Upper lobe of right lung (tissue), 1 donor: ENCODE data around the gene MAP7D2. TPM values are rescaled to one million over a fixed set of nuclear protein-coding genes. Genes with fewer than 3 reads are reported as not detected.
A peak's percentile ranks its signal among the peaks of the same experiment; 100 is the strongest.

ENCODE experiments used
- ATAC-seq: fragments of 200-7000 bp; cut with Tn5 transposase; one replicate; pipeline ENCODE4 v1.9.1; 2020; ENCODE audit warnings: mild to moderate bottlenecking, moderate library complexity
- DNase-seq: peaks from one replicate; pipeline ENCODE4 v3.0.0-alpha.2; 2020
- H3K27ac ChIP-seq: fragments of 200-600 bp; one replicate; pipeline ENCODE4 v1.8.0; 2022
- H3K27me3 ChIP-seq: fragments of 200-600 bp; one replicate; pipeline ENCODE4 v1.8.0; 2022; ENCODE audit warnings: mild to moderate bottlenecking
- H3K36me3 ChIP-seq: fragments of 200-600 bp; one replicate; pipeline ENCODE4 v1.8.0; 2022
- H3K4me1 ChIP-seq: fragments of 200-600 bp; one replicate; pipeline ENCODE4 v1.8.0; 2022
- H3K4me3 ChIP-seq: fragments of 200-600 bp; one replicate; pipeline ENCODE4 v1.8.0; 2022; ENCODE audit warnings: mild to moderate bottlenecking
- H3K9me3 ChIP-seq: fragments of 200-600 bp; one replicate; pipeline ENCODE4 v1.8.0; 2022
- intact Hi-C: fragments of 100-400 bp; cut with DNase I; formaldehyde crosslinking; loops from one replicate; pipeline ENCODE4 v1.11.0; 2022
- total RNA-seq: library from RNA; stranded (reverse); fragmentation: NEBNext Ultra II Directional; extraction: Animal tissue kit (Norgen Biotek cat#: 25700); gene quantifications from one replicate; pipeline ENCODE4 v1.2.1, GENCODE V29; 2021
- TF ChIP-seq, protein P1 (sequence below): fragments of 200-600 bp; IDR thresholded peaks from one replicate; pipeline ENCODE4 v1.8.0; 2022; ENCODE audit warnings: antibody characterized with exemption
- donor health status: DM: no; HTN: yes; CAD: no; lungs with severe emphysema.

MAP7D2 gene
- total RNA-seq, 1 donor from 2014 or later: 0.26 TPM

DNA sequence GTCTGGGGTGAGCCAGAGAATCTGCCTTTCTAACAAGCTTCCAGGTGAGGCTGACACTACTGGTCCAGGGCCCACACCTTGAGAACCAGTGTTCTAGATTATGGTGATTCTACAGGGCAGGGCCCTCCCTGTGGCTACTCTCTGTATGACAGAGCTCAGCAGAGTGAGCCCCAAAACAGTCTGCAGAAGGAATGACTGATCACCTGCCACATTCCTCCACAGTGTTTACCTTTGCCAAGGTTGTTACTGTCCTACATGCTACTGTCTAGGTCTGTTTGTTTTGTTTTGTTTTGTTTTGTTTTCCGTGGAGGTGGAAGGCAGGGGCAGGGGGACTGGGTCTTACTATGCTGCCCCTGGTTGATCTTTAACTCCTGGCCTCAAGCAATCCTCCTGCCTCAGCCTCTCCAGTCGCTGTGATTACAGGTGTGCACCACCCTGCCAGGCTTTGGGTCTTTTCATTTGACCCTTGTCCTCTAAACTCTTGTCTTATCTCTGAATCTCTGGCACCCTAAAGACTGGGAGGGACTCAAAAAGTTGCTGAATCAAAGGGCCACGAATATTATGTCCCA is 45.1 kb downstream of the MAP7D2 start:
- peaks cover 3% of the 10 kb centered on the region for H3K4me1 ChIP-seq
- no peaks in the 10 kb centered on the region for H3K27me3 ChIP-seq
- no peaks in the 10 kb centered on the region for H3K9me3 ChIP-seq
- no peak for DNase-seq
- TF ChIP-seq, protein P1, sequence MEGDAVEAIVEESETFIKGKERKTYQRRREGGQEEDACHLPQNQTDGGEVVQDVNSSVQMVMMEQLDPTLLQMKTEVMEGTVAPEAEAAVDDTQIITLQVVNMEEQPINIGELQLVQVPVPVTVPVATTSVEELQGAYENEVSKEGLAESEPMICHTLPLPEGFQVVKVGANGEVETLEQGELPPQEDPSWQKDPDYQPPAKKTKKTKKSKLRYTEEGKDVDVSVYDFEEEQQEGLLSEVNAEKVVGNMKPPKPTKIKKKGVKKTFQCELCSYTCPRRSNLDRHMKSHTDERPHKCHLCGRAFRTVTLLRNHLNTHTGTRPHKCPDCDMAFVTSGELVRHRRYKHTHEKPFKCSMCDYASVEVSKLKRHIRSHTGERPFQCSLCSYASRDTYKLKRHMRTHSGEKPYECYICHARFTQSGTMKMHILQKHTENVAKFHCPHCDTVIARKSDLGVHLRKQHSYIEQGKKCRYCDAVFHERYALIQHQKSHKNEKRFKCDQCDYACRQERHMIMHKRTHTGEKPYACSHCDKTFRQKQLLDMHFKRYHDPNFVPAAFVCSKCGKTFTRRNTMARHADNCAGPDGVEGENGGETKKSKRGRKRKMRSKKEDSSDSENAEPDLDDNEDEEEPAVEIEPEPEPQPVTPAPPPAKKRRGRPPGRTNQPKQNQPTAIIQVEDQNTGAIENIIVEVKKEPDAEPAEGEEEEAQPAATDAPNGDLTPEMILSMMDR: no peak
- H3K27ac ChIP-seq: no peak overlapping the region
- no peaks in the 10 kb centered on the region for H3K36me3 ChIP-seq
- H3K4me3 ChIP-seq: no peak overlapping the region
- no peak for ATAC-seq
- intact Hi-C loops: no loop called here

- intact Hi-C loops: no loop called here
- no peak overlapping the region for H3K4me3 ChIP-seq
These were observed 48.8 kb downstream of the MAP7D2 start for GRCh38 chrX:20067709-20068561.

DNA sequence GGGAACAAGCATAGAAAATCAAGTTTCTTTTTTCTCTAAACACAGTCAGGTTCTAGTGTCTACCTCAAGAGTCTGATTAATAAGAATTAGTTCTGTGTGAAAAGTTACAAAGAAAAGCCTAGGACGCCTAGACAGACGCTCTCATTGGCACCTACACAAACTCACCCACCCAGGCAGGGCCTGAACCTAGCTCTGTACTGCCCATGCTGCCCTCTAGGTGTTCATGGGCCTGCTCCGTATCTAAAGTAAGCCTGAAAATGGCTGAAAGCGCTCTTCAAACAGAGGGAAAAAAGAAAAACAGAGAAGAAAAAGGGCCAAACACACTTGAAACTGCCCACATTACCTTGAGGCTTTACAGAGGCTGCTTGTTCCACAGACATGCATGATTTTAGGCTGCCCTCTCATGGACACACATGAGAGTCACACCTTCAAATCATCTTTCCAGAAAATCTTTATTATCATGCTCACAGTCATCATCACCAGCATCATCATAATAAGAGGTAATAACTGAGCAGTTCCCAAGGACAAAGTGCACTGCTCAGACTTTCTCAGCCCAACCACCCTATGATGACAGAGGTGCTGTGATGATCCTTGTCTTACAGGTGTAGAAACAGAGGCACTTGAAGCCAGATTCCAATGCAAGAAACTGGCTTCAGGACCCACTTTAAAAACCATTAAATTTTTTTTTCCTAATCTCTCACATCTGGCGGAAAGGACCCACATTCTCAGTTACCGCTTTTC is 49.6 kb downstream of the MAP7D2 start:
- intact Hi-C loops: no loop called here
- Histone ChIP-seq H3K27ac (no peak overlapping the region), H3K9me3 (no peaks in the 10 kb centered on the region), H3K36me3 (no peaks in the 10 kb centered on the region), H3K4me1 (peaks cover 3% of the 10 kb centered on the region), H3K27me3 (no peaks in the 10 kb centered on the region), H3K4me3 (no peak overlapping the region)
- DNase-seq: no peak
- ATAC-seq: peak; percentile 80
- TF ChIP-seq, protein P1: peak; percentile 27

More at GRCh38 chrX:20067709-20068561, 48.8 kb downstream of the MAP7D2 start:
- TF ChIP-seq, protein P1: no peak
- H3K27ac ChIP-seq: no peak overlapping the region
- no peaks in the 10 kb centered on the region for H3K9me3 ChIP-seq
- DNase-seq (peak; percentile 76), ATAC-seq (peak; percentile 92)
- H3K36me3 ChIP-seq: no peaks in the 10 kb centered on the region
- H3K4me1 ChIP-seq: peaks cover 3% of the 10 kb centered on the region
- no peaks in the 10 kb centered on the region for H3K27me3 ChIP-seq

GRCh38 chrX:20063716-20064351 is 52.9 kb downstream of the MAP7D2 start:
- TF ChIP-seq, protein P1: no peak

GRCh38 chrX:20063153-20063552 is 53.6 kb downstream of the MAP7D2 start:
- intact Hi-C loops: no loop called here
- no peak overlapping the region for H3K27ac ChIP-seq
- H3K9me3 ChIP-seq: no peaks in the 10 kb centered on the region
- H3K4me1 ChIP-seq: peaks cover 3% of the 10 kb centered on the region
- H3K36me3 ChIP-seq: no peaks in the 10 kb centered on the region
- H3K4me3 ChIP-seq: no peak overlapping the region
- DNase-seq: no peak
- no peak for ATAC-seq
- TF ChIP-seq, protein P1: no peak
- H3K27me3 ChIP-seq: no peaks in the 10 kb centered on the region

More at GRCh38 chrX:20063716-20064351, 52.9 kb downstream of the MAP7D2 start:
- Histone ChIP-seq H3K36me3 (no peaks in the 10 kb centered on the region), H3K4me1 (peaks cover 3% of the 10 kb centered on the region), H3K27ac (no peak overlapping the region), H3K27me3 (no peaks in the 10 kb centered on the region), H3K9me3 (no peaks in the 10 kb centered on the region), H3K4me3 (no peak overlapping the region)
- no peak for ATAC-seq
- intact Hi-C loops: no loop called here
- DNase-seq: no peak
